GM18870 (cell line): ENCODE measurements around the gene EXOSC10.
A peak's percentile ranks its signal among the peaks of the same experiment; 100 is the strongest.

ENCODE experiments used
- ATAC-seq: cut with Tn5 transposase; IDR thresholded peaks from one replicate; pipeline ENCODE4 v1.9.1; 2021; ENCODE audit warnings: moderate library complexity; ENCODE audit not compliant: unreplicated experiment

EXOSC10 gene

GRCh38 chr1:11099310-11100148, at the start of gene EXOSC10:
Gene EXOSC10 (minus strand): TSS chr1:11099869. CDS start chr1:11099831, 38 bp downstream.
- peak; percentile 65 for ATAC-seq

GRCh38 chr1:11147197-11147770, 47.6 kb upstream of the EXOSC10 start:
- ATAC-seq: no peak

GRCh38 chr1:11145741-11146140, 46.1 kb upstream of the EXOSC10 start:
- no peak for ATAC-seq

- no peak for ATAC-seq
Observed at GRCh38 chr1:11144570-11145256, 45.0 kb upstream of the EXOSC10 start.

GRCh38 chr1:11143907-11144306, 44.2 kb upstream of the EXOSC10 start:
- ATAC-seq: no peak

- ATAC-seq: no peak
Observed at GRCh38 chr1:11143401-11143800, 43.7 kb upstream of the EXOSC10 start.

GRCh38 chr1:11142618-11143391, 43.1 kb upstream of the EXOSC10 start:
- ATAC-seq: no peak

- no peak for ATAC-seq
Observed at GRCh38 chr1:11138952-11139351, 39.3 kb upstream of the EXOSC10 start.

GRCh38 chr1:11138029-11138428, 38.4 kb upstream of the EXOSC10 start:
- ATAC-seq: no peak

- ATAC-seq: no peak
Observed at GRCh38 chr1:11134898-11135266, 35.2 kb upstream of the EXOSC10 start.

- ATAC-seq: no peak
Observed at GRCh38 chr1:11134251-11134897, 34.7 kb upstream of the EXOSC10 start.

- no peak for ATAC-seq
Observed at GRCh38 chr1:11132563-11133293, 33.1 kb upstream of the EXOSC10 start.

- ATAC-seq: no peak
Observed at GRCh38 chr1:11131816-11132215, 32.1 kb upstream of the EXOSC10 start.

- no peak for ATAC-seq
Observed at GRCh38 chr1:11130406-11130805, 30.7 kb upstream of the EXOSC10 start.

- no peak for ATAC-seq
Observed at GRCh38 chr1:11129649-11130390, 30.2 kb upstream of the EXOSC10 start.

- no peak for ATAC-seq
Observed at GRCh38 chr1:11126569-11126968, 26.9 kb upstream of the EXOSC10 start.

- no peak for ATAC-seq
Observed at GRCh38 chr1:11125931-11126330, 26.3 kb upstream of the EXOSC10 start.

- ATAC-seq: no peak
Observed at GRCh38 chr1:11124965-11125364, 25.3 kb upstream of the EXOSC10 start.

- ATAC-seq: no peak
Observed at GRCh38 chr1:11116318-11116717, 16.6 kb upstream of the EXOSC10 start.
